SK-MEL-5 (cell line): ENCODE measurements around the gene GIMAP2. TPM values are rescaled to one million over a fixed set of nuclear protein-coding genes. Genes with fewer than 3 reads are reported as not detected.

Experiments
- DNase-seq: peaks from one replicate; pipeline ENCODE4 v3.0.0-alpha.2; 2016; ENCODE audit warnings: low read depth, low spot score
- in situ Hi-C: cut with HindIII; loops from 2 replicates; pipeline ENCODE4 v1.10.0; 2016; ENCODE audit warnings: low sequenced_read_pairs, high pct_unique_total_duplicates, low pct_unique_long_range_greater_than_20kb
- total RNA-seq: library from RNA; depleted of rRNA; stranded (reverse); fragments of >200 nt; shearing (Covaris generic); gene quantifications from 2 replicates; pipeline ENCODE4 v1.2.3, GENCODE V29; 2014

GIMAP2 gene
- total RNA-seq, 1 experiment from 2014 or later = 13.5 TPM

GRCh38 chr7:150721970-150722373 is 36.5 kb downstream of the GIMAP2 start:
- in situ Hi-C loops = no loop called here
- no peak for DNase-seq

GRCh38 chr7:150722431-150722931 is 37.0 kb downstream of the GIMAP2 start:
- in situ Hi-C loops = no loop called here
- no peak for DNase-seq

GRCh38 chr7:150723467-150723866 is 38.0 kb downstream of the GIMAP2 start:
- in situ Hi-C loops = no loop called here

GRCh38 chr7:150727381-150727780 is 41.9 kb downstream of the GIMAP2 start:
- no peak for DNase-seq
- in situ Hi-C loops = no loop called here

More at GRCh38 chr7:150723467-150723866, 38.0 kb downstream of the GIMAP2 start:
- DNase-seq = no peak

GRCh38 chr7:150728011-150728410 is 42.5 kb downstream of the GIMAP2 start:
- DNase-seq = no peak
- in situ Hi-C loops = no loop called here

- in situ Hi-C loops = no loop called here
- DNase-seq = no peak
Measured at GRCh38 chr7:150728609-150729008, 43.1 kb downstream of the GIMAP2 start.

GRCh38 chr7:150731916-150732315 is 46.4 kb downstream of the GIMAP2 start:
- in situ Hi-C loops = no loop called here

GRCh38 chr7:150732786-150733481 is 47.4 kb downstream of the GIMAP2 start:
- no peak for DNase-seq
- in situ Hi-C loops = no loop called here

More at GRCh38 chr7:150731916-150732315, 46.4 kb downstream of the GIMAP2 start:
- no peak for DNase-seq

GRCh38 chr7:150733482-150734095 is 48.1 kb downstream of the GIMAP2 start:
- no peak for DNase-seq
- in situ Hi-C loops = no loop called here

GRCh38 chr7:150734254-150734653 is 48.7 kb downstream of the GIMAP2 start:
- in situ Hi-C loops = no loop called here

GRCh38 chr7:150735596-150736358 is 50.3 kb downstream of the GIMAP2 start:
- DNase-seq = no peak
- in situ Hi-C loops = no loop called here

More at GRCh38 chr7:150734254-150734653, 48.7 kb downstream of the GIMAP2 start:
- DNase-seq = no peak

GRCh38 chr7:150736864-150737263 is 51.4 kb downstream of the GIMAP2 start:
- in situ Hi-C loops = no loop called here
- DNase-seq = no peak

- in situ Hi-C loops = no loop called here
- no peak for DNase-seq
Measured at GRCh38 chr7:150737265-150738055, 52.0 kb downstream of the GIMAP2 start, which contains the start of gene GIMAP5. Gene GIMAP5 (plus strand): TSS chr7:150737418. CDS start chr7:150740885, 3,467 bp downstream.

GRCh38 chr7:150738092-150738491 is 52.6 kb downstream of the GIMAP2 start:
- DNase-seq = no peak
- in situ Hi-C loops = no loop called here

GRCh38 chr7:150738591-150739001 is 53.1 kb downstream of the GIMAP2 start:
- in situ Hi-C loops = no loop called here
- DNase-seq = no peak

GRCh38 chr7:150739033-150739432 is 53.5 kb downstream of the GIMAP2 start:
- in situ Hi-C loops = no loop called here
- no peak for DNase-seq

GRCh38 chr7:150740053-150740452 is 54.5 kb downstream of the GIMAP2 start:
- in situ Hi-C loops = no loop called here
- no peak for DNase-seq
